GM18517 (cell line): ENCODE measurements around the gene TBC1D1.
"Not testable (repeated sequence)": the region's sequence is repeated elsewhere in the genome, so short reads cannot be mapped to it uniquely, and the experiment has no call there.

Experiments
- ATAC-seq: cut with Tn5 transposase; IDR thresholded peaks from one replicate; pipeline ENCODE4 v1.9.1; 2021; ENCODE audit warnings: mild to moderate bottlenecking, moderate library complexity; ENCODE audit not compliant: unreplicated experiment

Gene TBC1D1

DNA sequence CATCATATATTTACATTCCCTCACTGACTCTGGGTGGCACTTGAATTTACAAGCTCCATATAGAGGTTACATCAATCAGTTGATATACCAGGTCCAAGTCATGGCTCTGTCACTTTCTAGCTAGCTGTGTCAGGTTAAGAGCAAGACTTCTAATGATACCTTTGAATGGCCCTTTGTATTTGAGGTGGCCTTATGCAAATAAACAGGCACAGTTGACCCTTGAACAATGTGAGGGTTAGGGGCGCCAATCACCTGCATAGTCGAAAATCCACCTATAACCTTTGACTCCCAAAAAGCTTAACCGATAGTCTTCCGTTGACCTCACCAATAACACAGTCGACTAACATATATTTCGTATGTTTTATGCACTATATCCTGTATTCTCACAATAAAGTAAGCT, 68.0 kb downstream of the TBC1D1 start:
- ATAC-seq = no peak

DNA sequence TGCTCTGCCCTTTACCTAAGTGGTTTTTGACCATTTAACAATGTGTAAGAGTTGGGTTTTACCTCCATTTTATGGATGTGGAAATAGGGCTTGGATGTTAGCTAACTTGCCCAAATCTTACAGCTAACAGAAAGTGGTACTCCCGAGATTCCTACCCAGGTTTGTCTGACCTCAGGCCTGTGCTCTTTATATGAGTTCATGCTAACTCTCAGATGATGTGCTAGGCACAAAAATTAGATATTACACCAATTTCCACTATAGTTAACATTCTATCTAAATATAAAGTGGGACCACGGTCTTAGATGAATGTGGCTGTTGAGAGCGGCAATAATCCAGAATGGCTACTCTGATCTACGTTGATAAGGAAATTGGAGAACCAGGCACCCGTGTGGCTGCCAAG, 69.2 kb downstream of the TBC1D1 start, which contains the start of gene PTTG2:
TSS of gene PTTG2 (plus strand) at position 301 of the 400 bp plus-strand sequence. CDS start at position 338, 37 bp downstream.
- no peak for ATAC-seq

DNA sequence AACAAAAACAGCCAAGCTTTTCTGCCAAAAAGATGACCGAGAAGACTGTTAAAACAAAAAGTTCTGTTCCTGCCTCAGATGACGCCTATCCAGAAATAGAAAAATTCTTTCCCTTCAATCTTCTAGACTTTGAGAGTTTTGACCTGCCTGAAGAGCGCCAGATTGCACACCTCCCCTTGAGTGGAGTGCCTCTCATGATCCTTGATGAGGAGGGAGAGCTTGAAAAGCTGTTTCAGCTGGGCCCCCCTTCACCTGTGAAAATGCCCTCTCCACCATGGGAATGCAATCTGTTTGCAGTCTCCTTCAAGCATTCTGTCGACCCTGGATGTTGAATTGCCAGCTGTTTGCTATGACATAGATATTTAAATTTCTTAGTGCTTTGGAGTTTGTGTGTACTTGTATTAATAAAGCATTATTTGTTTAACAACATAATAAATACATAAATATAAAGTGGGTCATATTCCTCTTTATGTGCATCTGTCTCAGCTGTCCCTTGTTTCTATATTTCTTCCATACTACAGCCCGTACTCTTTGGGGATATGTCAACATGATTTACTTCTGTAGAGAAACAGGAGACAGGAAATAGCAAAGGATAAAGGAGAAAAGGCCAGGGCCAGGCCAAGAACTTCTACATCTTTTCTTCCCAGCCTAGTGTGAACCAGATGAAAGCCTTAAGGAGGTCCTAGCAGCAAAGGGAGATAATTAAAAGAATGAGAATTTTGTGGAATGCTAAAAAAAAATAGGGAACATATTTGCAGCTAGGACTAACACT, 70.0 kb downstream of the TBC1D1 start:
- no peak for ATAC-seq

DNA sequence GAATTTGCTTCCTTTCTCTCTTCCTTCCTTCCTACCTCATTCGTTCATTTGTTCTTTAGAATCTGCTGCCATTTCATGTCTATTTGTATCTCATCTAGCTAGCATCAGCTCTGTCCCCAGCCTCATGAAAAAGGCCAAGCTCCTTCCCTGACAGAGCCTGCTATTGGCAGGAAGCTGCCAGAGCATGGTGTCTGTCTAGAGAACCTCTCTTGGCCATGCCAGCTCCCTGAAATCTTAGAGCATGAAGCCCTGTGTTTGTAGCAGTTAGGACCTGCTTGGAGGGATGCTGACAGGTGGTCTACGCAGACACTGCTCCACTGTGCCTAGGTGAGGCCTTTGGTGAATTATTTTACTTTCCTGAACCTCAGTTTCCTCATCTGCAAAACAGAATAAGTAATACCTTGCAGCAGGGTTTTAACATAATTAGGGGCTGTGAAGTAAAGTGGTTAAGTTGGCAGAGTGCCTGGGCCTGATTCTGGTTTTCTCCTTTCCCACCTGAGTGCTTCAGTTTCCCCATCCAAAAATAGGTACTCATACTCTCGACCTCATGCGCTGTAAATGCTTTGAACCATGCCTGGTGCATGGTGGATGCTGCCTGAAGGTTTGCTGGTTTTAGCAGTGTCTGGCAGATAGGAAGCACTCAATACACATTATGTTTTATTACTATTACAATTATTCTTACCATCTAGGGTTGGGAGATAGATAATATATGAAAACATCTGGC, 74.0 kb downstream of the TBC1D1 start:
- no peak for ATAC-seq

DNA sequence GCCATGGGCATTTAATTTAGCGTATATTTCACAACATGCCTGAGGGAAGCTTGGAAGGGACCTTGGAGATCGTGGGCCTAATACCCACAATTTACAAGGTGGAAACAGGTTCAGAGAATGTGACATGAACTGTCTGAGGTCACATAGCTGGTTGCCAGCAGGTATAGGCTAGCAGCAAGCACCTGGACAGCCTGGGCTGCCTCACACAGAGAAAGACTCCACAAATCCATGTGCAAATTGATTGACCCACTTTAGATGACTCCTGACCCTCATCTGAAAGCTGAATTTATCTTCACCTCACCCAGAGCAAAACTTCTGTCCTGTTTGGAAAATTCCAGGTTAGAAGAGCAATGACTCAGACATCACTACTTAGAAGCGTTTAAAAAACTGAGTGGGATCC, 75.2 kb downstream of the TBC1D1 start:
- no peak for ATAC-seq

DNA sequence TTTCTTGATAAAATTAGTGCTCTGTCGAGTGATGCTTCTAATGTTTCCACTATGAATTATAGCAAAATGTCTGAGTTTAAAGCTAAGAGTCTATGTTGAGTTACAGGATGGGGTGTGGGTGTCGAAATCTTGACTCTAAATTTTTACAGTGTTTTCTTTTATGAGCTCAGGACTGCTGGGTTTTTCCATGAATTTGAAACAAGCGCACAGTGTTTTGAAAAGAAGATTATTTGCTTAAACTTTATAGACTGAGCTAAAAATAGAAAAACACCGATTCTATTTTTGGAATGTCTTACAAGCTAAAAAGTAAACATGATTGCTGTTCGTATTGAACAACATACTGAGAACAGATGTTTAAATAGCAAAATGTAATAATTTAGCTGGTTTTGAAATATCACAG, 76.9 kb downstream of the TBC1D1 start:
- ATAC-seq = no peak

DNA sequence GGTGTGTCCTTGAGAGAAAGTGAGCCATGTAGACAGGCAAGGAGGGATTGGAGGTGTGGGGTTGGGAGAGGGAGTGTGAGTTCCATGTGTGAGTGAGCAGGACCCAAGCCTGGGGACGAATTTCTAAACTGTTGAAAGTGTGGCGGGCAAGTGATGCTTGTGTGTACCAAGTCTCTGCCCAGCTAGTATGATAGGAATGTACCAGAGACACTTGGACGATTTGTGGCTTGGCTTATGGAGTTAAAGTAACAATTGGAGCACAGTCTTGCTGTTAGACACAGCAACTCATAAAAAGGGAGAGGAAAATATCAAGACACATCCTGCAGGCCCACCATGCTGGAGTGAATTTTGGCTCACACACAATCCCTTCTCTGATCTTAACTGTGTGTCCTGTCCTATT, 77.9 kb downstream of the TBC1D1 start:
- ATAC-seq = no peak

DNA sequence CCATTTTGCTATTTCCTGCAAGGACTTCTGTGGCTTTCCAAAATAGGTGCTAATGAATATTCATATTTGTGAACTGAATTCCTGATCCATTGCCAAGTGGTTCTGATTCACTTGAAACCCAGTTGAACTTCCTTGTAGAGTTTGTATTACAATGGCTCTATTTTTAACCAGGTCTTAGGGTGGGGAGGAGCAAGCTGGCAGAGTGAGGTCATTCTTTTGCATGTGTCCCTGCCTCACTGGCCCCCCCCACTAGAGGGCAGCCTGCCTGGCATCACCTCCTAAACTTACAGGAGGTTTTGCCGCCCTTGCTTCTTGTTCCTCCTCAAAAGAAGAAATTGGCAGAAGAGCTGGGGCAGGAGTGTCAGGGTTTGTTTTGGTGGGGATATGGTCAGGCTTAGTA, 79.8 kb downstream of the TBC1D1 start:
- peak; percentile 62 for ATAC-seq

DNA sequence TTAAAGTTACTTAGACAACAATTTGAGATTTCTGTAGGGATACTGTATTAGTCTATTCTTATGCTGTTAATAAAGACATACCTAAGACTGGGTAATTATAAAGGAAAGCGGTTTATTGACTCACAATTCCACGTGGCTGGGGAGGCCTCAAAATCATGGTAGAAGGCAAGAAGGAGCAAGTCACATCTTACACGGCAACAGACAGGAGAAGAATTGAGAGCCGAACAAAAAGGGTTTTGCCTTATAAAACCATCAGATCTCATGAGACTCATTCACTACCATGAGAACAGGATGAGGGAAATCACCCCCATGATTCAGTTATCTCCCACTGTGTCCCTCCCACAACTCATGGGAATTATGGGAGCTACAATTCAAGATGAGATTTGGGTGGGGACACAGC, 80.3 kb downstream of the TBC1D1 start:
- no peak for ATAC-seq

DNA sequence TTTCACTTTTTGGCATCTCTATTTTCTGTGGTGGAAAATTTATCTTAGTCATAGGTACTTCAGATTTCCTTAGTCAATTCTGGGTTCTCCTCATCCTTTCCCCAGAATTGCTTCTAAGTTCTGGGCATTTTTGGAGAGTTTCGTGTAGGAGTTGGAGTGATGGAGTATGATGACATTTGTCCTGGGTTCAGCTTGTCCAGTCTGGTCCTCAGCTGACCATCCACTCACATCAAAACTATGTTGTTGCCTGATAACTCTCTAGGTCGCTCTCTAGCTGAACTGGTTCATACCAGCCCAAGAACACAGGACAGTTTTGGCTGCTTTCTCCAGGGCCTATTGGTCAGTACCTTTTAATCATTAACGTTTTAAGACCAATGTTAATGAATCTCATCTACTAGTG, 82.6 kb downstream of the TBC1D1 start:
- ATAC-seq = no peak

DNA sequence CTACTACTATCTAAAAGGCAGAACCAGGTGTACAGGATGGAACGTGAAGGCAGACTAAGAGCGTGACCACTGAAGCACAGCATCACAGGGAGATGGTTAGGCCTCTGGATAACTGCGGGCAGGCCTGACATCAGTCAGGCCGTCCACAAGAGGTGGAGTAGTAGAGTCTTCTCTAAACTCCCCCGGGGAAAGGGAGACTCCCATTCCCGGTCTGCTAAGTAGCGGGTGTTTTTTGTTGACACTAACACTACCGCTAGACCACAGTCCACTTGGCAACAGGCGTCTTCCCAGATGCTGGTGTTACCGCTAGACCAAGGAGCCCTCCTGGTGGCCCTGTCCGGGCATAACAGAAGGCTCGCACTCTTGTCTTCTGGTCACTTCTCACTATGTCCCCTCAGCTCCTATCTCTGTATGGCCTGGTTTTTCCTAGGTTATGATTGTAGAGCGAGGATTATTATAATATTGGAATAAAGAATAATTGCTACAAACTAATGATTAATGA, 84.5 kb downstream of the TBC1D1 start:
- ATAC-seq = not testable (repeated sequence)

DNA sequence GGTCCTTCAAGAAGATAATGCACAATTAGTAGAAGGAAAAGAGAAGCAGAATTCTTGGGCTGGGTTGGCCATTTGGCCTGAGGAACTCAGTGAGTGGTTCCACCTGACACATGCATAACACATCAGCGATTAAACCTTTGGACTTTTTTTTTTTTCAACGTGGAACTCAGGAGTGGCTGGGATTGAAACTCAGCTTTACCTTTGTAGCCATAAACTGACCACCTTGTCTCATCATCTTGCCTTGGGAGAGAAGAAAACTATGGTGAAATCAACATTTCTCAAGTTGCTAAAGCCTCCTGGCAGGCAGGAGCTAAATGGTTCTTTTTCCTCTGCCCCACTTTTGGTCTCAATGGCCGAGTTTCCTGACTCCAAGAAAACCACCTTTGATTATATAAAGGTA, 85.6 kb downstream of the TBC1D1 start:
- no peak for ATAC-seq

DNA sequence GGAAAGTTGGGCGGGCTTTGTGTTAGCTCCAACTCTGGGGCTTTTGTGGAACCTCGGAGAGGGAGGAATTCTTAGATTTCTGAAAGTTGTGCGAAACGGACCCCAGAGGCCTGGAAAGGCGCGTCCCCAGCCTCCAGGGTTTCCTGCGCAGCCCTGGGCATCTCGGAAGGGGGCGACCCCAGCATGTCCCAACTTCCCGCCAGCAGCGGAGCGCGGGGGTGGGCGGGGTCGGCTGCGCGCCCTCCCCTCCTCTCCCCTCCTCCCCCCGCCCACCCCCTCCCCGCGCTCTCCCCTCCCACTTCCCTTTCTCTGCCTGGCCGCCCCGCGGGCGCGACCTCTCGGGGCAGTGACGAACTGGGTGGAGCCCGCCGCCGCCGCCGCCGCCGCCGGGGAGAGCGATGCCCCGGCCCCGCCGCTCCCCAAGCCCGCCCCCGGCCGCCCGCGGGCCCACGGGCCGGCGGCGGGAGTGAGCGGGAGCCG, 86.1 kb downstream of the TBC1D1 start:
- peak; percentile 46 for ATAC-seq

DNA sequence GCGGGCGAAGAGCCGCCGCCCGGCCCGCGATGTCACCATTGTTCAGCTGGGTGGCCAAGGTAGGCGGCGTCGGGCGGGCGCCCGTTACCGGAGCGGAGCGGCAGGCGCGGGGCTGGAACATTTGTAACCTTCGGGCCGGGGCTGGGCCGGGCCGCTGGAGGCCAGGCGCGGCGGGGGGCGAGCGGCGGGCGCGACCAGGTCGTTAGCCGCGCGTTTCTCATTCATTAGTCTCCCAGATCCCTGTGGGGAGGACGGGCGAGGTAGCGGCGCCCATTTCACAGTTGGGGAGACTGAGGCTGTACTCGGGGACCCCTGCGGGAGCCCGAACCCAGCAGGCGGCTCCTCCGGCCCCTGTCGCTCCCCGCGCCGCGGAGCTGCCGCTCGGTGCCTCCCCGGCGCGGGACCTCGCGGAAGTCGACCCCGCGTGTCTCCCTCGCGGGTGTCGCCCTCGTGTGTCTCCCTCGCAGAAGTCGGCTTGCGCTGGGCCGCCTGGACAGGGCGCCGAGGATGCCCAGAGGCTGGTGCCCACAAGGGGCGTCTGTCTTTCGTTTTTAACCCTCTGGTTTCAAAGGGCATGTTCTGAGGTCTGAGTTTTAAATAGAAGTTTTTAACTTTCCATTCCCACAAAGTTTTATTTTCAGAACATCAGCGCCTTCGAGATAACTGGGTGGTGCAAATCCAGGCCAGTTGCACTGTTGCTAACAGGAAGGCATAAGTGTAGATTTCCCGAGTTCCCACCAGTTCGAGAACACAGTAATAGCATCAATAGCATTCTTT, 86.8 kb downstream of the TBC1D1 start:
- ATAC-seq = peak; percentile 58

DNA sequence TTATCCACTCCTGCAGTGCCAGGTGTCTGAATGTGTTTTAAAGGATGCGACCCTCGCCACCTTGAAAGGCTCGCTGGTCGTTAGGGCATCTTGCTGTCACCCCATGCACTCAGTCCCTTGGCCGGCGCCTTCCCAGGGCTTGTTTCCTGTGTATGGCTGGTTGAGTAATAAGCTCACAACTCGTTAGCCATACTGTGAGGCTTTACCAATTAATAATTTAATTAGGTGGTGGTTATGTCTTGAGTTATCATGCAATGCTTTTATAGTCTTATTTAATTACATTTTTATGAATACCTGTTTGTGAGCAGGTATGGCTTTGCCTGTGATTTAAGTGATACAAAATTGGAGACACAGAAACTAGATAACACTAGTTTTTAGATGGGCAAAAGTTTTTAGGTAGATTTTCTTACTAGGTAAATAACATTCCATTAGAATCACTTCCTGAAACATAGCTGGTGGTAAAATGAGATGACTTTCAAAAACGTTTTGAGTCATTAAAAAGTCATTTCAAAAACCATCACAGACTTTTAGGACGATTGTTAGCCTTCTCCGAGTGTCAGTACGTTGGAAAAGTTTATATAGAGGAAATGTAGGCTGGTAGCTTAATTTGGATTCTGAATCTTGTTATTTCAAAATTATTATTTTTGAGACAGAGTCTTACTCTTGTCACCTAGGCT, 87.5 kb downstream of the TBC1D1 start:
- peak; percentile 19 for ATAC-seq

DNA sequence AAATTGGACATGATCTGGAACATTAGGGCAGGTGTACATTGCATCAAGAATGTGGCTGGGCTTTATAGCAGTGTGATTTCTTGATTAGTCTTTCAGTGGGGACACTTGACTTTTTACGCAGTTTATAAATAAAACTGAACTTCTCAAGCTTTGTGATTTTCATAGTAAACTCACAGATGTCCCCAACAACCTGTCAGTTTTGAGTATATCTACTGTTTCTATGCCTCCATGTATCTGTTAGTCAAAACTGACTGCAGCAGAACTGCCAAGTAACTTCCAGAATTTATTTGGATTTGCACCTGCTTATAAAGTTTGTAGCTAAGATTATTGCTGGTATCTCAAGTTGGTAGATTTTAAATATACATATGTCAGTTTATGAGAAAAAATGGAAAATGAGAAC, 89.4 kb downstream of the TBC1D1 start:
- no peak for ATAC-seq

DNA sequence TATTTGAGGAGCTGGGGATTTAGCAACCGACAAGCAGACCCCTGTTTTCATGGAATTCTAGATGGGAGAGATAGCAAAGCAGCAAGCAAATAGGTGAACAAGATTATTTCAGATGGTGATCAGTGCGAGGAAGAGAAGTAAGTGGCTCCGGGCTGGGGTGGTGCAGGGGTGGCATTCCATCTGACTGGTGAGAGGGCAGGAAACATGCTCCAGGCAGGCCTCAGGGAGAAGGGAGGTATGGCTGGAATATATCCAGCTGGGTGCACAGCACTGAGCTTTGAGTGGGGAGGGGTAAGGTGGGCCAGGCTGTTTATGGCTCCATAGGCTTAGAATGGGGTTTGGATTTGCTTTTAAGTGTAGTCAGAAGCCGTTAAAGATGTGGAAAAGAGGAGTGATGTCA, 90.5 kb downstream of the TBC1D1 start:
- no peak for ATAC-seq

DNA sequence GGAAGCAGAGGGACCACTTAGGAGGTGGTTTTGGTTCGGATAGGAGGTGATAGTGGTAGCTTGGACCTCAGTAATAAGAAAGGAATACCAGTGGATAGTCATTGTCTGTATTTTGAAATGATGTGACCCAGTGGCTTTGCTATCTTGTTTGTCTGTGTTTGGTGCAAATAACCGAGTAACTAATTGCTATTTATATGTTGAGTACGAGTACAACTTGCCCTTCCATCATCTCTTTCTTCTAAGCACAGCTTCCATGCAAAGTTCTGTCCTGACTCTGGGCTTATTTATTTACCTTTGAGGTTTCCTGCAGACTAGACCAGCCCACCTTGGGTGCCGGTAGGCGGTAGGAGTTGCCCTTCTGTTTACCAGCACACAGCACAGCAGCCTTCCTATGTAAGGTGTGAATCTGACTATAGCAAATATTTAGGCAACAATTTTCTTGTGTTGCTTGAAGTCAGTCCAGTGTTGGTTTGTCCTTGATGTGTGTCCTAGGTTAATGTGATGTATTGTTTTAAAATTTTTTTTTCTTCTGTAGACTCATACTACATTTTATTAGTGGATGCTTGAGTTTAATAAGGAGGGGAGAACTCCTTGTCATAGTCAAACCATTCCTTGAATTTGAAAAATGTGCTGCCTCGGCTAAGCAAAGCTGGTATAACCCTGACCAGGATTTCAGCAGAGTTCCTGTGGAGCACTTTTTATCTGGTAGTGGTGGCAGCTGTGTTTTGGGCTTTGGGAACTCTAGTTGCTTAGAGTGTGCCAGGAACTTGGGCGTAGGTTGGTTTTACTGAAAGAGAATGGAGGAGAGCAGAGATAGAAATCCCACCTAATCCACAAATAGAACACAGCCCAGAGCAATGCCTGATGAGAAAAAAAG, 91.2 kb downstream of the TBC1D1 start:
- ATAC-seq = no peak

DNA sequence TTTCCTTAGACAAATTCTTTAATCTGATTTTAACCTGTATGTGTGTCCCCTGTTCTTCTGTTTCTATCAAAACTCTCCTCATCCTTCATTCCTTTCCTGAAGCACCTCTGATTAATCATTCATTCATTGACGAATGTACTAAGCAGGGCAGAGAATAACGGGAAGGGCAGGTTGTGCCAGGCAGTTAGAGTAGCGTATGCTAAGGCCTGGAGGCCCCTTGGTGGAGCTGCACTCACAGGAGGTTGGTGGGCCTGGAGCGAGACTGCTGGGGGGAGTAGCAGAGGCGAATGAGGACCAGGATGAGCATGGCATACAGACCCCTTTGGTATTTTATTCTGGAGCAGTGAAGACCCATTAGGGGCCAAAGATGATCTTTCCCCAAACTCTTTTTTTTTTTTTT, 91.9 kb downstream of the TBC1D1 start:
- no peak for ATAC-seq

DNA sequence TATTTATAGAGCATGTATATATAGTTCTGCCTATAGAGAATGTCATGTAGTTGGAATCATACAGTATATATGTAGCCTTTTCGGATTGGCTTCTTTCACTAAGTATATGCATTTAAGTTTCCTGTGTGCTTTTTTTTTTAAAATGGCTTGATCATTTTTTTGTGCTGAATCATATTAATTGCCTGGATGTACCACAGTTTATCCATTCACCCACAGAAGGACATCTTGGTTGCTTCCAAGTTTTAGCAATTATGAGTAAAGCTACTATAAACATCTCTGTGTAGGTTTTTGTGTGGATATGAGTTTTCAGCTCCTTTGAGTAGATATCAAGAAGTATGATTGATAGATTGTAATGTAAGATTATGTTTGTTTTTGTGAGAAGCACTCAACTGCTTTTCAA, 93.1 kb downstream of the TBC1D1 start:
- ATAC-seq = no peak
